A673 (cell line): ENCODE data around the gene BRPF1.
"Not testable (repeated sequence)": the region's sequence is repeated elsewhere in the genome, so short reads cannot be mapped to it uniquely, and the experiment has no call there.

ENCODE experiments used
- EZH2 ChIP-seq: fragments of 200-600 bp; sonication (generic); IDR thresholded peaks from 2 replicates; pipeline ENCODE4 v1.6.1; 2017; ENCODE audit warnings: borderline replicate concordance, low read depth, mild to moderate bottlenecking, mixed read lengths, antibody characterized with exemption, low read length; ENCODE audit not compliant: poor library complexity, severe bottlenecking
- TF ChIP-seq, protein P1 (sequence below): fragments of 300-800, 200-600 bp; sonication (generic); conservative IDR thresholded peaks from 2 replicates; pipeline ENCODE4 v1.5.1; 2017; ENCODE audit warnings: low read depth, mild to moderate bottlenecking, antibody characterized with exemption, low read length, moderate library complexity, mixed read lengths

DNA sequence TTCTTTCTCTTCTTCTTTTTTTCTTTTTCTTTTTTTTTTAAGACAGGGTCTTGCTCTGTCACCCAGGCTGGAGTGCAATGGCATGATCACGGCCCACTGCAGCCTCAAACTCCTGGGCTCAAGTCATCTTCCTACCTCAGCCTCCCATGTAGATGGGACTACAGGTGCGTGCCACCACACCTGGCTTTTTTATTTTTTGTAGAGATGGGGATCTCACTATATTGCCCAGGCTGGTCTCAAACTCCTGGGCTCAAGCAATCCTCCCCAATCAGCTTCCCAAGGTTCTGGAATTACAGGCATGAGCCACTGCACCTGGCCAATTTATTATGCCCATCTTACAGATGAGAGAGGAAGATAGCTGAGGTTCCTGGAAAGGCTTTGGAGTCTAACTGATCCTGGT lies 39.5 kb downstream of the BRPF1 start:
- not testable (repeated sequence) for TF ChIP-seq EZH2
- TF ChIP-seq, protein P1, sequence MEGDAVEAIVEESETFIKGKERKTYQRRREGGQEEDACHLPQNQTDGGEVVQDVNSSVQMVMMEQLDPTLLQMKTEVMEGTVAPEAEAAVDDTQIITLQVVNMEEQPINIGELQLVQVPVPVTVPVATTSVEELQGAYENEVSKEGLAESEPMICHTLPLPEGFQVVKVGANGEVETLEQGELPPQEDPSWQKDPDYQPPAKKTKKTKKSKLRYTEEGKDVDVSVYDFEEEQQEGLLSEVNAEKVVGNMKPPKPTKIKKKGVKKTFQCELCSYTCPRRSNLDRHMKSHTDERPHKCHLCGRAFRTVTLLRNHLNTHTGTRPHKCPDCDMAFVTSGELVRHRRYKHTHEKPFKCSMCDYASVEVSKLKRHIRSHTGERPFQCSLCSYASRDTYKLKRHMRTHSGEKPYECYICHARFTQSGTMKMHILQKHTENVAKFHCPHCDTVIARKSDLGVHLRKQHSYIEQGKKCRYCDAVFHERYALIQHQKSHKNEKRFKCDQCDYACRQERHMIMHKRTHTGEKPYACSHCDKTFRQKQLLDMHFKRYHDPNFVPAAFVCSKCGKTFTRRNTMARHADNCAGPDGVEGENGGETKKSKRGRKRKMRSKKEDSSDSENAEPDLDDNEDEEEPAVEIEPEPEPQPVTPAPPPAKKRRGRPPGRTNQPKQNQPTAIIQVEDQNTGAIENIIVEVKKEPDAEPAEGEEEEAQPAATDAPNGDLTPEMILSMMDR = not testable (repeated sequence)
